ENCODE data around the gene HDAC8.
"Not testable (repeated sequence)": the region's sequence is repeated elsewhere in the genome, so short reads cannot be mapped to it uniquely, and the experiment has no call there.

Gene HDAC8

GRCh38 chrX:72368796-72369195 is 203.8 kb downstream of the HDAC8 start:
- no peak for DNase-seq

DNA sequence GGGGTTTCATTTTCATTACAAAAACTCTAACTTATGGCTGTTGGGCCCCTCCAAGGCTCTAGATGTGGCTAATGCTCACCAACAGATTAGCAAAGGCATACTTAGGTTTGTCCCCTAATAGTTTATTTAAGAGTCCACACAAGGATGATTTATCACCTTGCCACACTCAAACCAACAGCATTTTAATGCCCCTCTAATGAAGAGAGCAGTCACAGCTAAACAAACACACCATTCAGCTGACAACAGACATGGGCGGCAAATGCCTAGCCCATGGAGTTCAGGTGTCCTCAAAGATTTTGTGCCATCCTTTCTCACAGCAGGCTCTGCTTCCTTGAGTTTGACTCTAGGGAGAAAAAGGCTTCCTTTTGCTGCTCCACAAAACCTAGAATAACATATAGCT is 205.1 kb downstream of the HDAC8 start:
- no peak for DNase-seq

DNA sequence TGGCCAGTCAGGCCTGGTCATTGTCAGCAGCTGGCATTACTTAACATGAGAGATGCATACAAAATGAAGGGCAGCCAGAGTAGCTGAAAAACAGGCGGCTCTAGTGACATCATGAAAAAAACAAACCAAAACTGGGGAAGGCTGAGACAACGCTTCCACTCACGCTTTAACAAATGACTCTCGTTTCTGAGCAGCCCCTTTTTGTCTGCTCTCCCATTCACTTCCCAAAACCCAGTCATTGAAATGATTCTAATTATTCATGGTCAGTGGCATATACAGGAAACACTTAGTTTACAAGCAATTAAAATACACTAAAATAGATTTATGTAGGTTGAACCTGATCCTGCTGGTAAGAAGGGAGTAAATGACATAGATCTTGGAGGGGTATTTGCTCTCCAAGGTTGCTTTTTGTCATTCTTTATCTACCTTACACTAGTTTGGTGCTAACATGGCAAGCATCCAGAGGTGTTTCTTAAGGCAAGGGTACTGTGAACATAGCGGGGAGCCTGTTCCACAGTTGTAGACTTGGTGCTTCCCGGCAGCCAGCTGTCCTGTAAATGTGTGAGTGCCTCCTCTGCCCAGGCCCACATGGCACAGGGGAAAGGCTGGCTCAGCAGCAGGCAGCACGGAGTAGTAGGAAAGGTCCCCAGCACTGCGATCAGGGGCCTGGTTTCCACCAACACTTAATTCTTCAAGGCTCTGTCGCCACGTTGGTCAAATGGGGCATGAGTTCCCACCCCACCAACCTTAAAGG is 205.8 kb downstream of the HDAC8 start:
- no peak for DNase-seq

DNA sequence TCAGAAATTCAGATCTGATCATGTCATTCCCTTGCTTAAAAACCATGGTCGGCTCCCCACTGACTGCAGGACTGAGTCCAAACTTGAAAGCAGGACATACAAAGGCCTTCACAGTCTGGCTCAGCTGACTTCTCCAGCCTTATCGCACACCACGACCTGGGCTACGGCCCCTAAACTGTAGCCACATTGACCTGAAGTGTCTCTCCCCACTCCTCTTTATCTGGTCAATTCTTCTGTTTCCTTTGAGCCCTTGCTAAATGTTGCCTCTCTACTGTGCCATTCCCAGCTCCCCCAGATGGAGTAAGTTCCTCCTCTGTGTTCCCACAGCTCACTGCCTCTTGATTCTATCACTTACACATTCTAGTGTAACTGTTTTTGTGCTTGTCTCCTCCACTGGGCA is 206.5 kb downstream of the HDAC8 start:
- no peak for DNase-seq

GRCh38 chrX:72365126-72365525 is 207.5 kb downstream of the HDAC8 start:
- DNase-seq = no peak

DNA sequence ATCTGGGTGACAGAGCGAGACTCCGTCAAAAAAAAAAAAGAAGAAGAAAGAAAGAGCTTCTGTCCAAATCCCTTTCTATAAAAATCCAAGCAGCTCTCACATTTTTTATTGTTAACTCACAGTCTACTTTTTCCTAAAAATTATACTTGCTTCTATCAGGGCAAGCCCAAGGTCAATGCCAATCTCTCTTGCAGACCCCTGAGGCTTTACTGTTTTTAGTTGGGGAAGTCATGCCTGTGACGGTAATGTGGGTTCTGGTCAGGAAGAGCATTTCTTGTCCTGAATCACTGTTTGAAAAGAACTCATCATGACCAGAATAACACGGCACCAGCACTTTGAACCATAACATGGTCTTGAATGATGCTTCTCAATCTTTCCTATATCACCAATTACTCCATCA is 212.3 kb downstream of the HDAC8 start:
- DNase-seq = no peak

- DNase-seq = no peak
These were observed 214.3 kb downstream of the HDAC8 start for GRCh38 chrX:72358313-72358712.

- no peak for DNase-seq
These were observed 219.9 kb downstream of the HDAC8 start for GRCh38 chrX:72352786-72353185.

DNA sequence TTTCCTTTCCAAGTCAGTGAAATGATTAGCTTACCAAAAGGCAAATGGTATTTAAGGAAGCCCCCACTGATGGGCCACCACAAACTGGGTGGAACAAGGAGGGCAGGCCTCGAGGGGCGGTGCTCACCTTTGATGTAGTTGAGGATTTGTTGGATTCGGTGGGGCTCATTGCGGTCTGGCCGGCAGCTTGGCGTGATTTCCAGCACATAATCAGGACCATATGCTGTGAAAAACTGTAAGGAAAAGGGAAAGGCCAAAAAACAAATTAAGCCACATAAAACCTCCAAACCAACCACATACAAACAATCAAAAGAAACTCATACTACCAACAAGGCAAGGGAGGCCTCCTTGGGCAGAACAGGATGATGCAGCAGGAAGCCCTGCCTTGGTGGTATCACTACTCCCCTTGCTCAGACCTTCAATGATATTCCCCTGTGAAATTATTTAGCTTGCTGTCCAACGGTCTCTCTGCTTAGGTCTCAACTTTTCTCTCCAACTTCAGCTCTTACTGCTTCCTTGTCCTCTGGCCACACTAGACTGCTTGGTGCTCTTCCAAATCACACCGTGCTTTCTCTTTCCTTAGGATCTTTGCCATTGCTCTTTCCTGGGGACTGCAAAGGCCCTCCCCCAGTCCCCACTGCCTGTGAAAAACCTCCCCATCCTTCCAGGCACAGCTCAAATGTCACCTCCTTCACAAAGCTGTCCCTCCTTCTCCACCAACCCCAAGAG is 220.9 kb downstream of the HDAC8 start:
- no peak for DNase-seq

- no peak for DNase-seq
These were observed 223.5 kb downstream of the HDAC8 start for GRCh38 chrX:72349190-72349589.

GRCh38 chrX:72348247-72348979 is 224.2 kb downstream of the HDAC8 start:
- no peak for DNase-seq

GRCh38 chrX:72347366-72347765 is 225.3 kb downstream of the HDAC8 start:
- DNase-seq = no peak

DNA sequence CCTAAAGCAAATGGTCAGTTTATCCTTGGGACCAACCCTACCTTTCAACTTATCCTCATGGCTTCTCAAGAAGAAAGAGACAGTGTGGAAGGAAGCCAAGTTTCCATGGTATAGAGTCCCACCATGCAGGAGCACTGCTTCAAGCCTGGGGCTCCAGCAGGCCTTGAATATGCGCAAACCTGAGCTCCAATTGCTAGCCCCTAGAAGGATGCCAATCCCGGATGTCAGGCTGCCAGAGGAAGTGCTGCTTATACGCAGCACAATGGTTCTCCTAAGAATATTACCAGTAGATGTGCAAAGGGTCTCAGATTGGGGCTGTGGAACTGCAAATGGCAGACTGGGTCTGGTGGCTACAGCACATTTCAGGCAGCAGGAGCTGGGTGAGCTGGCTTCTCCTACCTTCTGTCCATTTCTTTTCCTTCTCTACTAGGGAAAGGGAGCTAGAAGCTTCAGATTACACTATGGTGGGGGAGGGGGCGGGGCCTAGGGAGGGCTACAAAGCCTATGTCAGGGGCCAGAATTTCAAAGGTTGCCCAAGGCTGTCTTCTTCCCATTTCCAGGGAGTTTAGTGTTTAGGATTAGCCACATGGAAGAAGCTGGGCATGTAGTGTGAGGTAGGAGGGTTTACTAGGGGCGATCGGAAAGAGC is 226.2 kb downstream of the HDAC8 start:
- DNase-seq = no peak

- DNase-seq = no peak
These were observed 232.0 kb downstream of the HDAC8 start for GRCh38 chrX:72340626-72341025.

DNA sequence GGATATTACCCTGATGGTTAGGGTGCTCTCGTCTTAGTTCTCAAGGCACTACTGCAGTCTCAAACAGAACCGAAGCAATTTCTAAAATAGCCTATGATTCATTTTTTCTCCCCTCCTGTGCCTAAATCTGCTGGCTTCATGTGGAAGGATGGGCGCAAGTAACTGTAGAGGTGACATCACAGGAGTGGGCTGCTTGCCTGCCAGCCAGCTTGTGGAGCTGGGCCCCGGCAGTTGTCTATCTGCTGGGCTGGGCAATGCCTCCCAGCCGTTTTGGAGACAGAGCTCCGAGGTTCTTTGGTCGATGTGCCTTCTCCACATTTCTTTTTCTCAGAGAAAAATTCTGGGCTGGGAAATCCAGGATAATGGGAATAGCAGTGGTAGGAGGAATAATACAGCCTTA is 232.6 kb downstream of the HDAC8 start:
- no peak for DNase-seq

- DNase-seq = no peak
These were observed 242.5 kb downstream of the HDAC8 start for GRCh38 chrX:72330131-72330530.

GRCh38 chrX:72326605-72327300 is 245.9 kb downstream of the HDAC8 start:
- DNase-seq = no peak

- not testable (repeated sequence) for DNase-seq
These were observed 253.0 kb downstream of the HDAC8 start for GRCh38 chrX:72319651-72320050.

- no peak for DNase-seq
These were observed 255.5 kb downstream of the HDAC8 start for GRCh38 chrX:72317139-72317538.

- no peak for DNase-seq
These were observed 256.1 kb downstream of the HDAC8 start for GRCh38 chrX:72316408-72317110.

DNA sequence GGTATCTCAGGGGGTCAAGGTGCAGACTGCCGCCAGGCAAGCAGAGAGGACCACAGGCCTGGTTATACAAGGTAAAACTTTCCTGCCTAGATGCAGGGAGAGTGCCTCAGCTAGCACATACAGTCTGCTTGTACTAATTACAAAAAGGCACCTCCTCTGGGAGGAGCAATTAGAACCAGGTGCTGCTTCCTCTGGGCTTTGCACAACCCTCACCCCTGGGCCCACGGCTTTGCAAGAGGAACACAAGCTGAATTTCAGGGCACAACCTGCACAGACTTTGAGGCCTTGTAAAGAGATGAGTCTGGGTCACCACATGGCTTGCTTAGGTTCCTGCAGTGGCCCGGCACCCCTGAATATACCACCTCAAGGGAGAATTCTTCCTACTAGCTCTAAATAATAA is 257.8 kb downstream of the HDAC8 start:
- no peak for DNase-seq

All from CD4-positive, alpha-beta T cell treated with Interleukin-1 beta for 1 hour (primary cell).